Stimulated activated CD4-positive, alpha-beta T cell treated with anti-CD3 and anti-CD28 coated beads, Interleukin-4, amount 100 ng/mL, for 4 hours (primary cell): ENCODE data around the gene RFX7.
"Not testable (repeated sequence)": the region's sequence is repeated elsewhere in the genome, so short reads cannot be mapped to it uniquely, and the experiment has no call there.

ENCODE experiments used
- DNase-seq, 2 experiments: peaks; one replicate each; pipeline ENCODE4 v3.0.0-alpha.2; 2020

RFX7 gene

DNA sequence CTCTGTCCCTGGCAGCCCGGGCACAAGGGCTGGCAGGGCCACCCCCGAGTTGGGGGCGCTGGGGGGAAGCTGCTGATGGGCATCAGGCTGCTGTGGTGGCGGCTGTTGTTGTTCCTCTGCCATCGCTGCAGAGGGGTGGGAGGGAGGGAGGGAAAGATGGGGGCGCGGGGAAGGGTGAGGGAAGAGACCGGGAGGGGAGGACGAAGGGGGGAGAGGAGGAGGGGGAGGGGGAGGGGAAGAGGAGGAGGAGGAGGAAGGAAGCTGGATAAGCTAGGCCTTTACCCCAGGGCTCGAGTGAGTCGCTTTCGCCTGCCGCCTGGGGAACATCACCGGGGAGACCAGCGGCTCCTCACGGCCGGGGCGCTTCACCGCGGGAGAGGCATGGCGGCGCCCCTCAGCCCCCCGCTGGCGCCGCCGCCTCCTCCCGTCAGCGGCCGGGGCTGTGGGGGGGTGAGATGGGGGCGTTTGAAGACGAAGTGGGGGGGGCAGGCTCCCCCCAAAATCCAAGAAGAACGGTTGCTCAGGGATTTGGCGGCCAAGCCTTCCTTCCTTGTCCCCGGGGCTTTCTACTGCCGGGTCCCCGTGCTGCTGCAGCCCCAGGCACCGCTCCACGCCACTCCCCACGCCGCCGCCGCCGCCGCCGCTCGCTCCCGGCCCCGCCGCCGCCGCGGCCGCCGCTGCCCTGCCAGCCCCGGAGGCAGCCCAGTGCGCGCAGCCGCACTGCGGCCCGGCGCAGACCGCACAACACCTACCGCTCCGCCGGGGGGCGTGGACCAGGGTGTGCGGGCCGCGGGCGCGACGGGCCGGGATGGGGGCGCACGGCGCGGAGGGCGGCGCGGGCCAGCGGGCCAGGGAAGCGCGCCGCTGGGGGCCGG is at the start of gene RFX7:
Gene RFX7 (minus strand): TSS at position 717 of the 875 bp plus-strand sequence. CDS start 594 bp downstream, at position 123.
- DNase-seq = peak; percentile 76

DNA sequence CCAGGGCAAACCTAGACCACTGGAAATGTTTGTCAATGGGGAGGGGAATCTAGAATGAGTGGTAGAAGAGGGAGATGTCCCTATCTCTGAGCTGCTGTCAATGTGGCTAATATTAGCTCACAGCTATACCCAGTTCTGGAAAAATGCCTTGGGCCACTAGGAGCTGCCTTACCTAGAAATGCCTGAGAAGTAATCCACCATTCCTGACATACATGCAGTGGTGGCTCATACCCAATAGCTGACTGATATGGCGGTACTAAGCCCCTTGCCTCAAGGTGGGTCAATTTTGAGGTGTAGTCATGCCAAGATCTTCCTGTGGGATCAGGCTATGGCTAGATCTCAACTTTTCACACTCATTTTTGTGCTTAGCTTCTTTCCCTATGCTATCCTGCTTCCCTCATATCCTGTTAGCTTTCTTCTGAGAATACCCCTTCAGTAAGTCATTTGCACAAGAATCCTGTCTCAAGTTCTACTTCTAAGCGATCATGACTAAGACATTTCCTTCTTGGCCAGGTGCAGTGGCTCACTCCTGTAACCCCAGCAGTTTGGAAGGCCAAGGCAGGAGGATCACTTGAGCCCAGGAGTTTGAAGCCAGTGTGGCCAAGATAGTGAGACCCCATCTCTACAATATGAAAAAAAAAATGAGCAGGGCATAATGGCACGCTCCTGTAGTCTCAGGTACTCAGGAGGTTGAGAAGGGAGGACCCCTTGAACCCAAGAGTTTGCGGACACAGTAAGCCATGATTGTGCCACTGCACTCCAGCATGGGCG is 49.1 kb upstream of the RFX7 start:
- DNase-seq = no peak

DNA sequence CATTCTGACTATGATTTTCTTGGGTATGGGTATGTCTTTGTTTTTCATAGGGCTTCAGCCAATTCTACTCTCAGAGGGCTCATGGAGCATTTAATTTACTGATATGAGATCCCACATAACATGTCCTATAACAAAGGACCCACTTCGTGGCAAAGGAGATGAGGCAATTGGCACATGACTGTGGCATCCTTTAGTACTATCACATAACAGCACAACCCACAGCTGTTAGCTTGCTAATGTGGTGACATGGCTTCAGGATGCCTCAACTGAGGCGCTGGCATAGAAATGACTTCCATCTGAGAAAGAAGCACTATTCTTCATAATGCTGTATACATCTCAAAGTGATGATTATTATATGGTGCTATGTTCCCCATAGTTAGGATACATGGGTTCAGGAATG is 48.1 kb upstream of the RFX7 start:
- DNase-seq = no peak

DNA sequence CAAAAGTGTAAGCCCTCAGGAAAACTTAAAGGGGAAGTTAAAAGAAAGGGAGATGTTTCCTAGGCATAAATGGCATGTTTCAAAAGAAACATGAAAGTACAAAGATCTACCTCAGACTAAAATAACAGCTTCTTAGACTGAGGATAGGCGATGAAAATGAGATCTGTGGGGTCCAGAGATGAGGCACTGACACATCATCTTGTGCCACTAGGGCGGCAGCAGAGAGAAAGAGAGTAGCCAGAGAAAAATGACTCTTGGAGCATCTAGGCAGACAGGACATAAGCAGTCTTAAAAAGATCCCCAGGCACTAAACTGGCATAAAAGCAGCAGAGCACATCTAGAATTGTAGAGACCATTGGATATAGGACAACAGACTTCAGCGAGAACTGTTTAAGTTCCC is 42.5 kb upstream of the RFX7 start:
- no peak for DNase-seq

DNA sequence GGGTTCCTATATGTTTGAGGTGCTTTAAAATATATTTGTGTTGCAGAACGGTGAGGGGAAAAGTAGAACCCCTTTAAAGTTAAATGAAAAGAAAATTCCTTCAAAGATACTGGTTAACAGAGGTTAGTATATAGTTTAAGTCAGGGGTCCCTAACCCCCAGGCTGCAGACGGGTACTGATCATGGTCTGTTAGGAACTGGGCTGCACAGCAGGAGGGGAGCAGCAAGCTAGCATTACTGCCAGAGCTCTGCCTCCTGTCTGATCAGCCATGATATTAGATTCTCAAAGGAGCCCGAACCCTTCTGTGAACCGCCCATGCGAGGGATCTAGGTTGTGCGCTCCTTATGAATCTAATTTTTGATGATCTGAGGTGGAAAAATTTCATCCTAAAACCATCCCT is 37.5 kb upstream of the RFX7 start:
- no peak for DNase-seq

DNA sequence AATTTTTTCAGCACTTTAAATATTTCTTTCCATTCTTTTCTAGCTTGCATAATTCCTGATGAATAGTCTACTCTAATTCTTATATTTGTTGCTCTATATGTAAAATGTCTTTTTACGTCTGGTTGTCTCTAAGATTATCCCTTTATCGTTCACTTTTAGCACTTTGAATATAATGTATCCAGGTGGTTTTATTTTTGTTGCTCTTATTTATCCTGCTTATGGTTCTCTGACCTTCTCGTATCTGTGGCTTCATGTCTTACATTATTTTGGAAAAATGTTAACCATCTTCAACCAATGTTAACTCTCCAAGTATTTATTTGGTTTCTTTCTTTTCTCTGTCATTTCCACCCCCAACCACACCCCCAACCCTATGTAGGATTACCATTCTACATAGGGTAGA is 30.0 kb upstream of the RFX7 start:
- no peak for DNase-seq

DNA sequence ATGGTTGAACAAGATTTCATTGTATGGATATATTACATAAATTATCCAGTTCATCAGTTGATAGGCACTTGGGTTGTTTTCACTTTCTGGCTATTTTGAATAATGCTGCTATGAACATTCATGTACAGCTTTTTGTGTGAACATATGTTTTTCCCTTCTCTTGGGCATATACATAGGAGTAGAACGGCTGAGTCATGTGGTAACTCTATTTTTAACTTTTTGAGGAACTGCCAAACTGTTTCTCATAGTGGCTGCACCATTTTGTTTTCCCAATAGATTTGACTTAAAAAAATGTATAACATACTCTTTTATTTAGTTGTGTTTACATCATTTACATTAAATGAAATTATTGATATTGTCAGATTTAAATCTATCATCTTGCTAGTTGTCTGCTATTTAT is 28.8 kb upstream of the RFX7 start:
- DNase-seq = no peak

DNA sequence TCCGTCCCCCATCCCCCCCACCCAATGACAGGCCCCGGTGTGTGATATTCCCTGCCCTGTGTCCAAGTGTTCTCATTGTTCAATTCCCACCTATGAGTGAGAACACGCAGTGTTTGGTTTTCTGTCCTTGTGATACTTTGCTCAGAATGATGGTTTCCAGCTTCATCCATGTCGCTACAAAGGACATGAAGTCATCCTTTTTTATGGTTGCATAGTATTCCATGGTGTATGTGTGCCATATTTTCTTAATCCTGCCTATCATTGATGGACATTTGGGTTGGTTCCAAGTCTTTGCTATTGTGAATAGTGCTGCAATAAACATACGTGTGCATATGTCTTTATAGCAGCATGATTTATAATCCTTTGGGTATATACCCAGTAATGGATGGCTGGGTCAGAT is 22.8 kb upstream of the RFX7 start:
- not testable (repeated sequence) for DNase-seq

DNA sequence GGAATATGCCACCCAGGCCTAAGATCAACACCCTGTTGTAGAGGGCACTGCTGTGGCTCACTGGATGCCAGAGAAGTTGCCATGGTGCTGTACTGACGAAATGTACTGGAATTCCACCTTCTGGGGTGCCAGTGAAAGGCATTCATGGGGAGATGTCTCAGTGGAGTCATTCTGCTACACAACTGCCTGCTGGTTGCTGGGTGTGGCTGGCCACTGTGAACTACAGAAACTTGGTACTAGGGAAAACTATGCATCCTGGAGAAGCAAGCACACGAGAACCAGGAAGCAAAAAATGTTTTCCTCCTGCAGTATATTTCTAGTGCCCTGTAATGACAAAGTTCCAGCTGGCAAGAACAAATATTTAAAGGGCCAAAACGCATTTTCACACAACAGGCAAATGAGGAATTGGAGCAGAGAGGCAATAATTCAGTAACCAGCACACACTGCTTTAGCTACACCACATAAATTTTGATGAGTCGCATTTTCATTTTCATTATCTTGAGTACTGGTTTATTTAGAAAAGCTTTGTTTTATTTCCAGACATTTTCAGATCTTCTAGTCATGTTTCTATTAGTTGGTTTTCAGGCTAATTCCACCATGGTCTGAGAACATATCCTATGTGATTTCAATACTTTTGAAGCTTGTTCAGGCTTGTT is 18.3 kb upstream of the RFX7 start:
- DNase-seq = no peak

DNA sequence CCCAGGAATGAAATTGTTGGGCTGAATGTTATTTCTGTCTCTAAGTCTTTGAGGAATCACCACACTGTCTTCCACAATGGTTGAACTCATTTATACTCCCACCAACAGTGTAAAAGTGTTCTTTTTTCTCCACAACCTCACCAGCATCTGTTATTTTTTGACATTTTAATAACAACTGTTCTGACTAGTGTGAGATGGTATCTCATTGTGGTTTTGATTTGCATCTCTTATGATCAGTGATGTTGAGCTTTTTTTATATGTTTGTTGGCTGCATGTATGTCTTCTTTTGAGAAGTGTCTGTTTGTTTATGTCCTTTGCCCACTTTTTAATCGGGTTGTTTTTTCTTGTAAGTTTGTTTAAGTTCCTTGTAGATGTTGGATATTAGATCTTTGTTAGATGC is 13.6 kb upstream of the RFX7 start:
- not testable (repeated sequence) for DNase-seq

DNA sequence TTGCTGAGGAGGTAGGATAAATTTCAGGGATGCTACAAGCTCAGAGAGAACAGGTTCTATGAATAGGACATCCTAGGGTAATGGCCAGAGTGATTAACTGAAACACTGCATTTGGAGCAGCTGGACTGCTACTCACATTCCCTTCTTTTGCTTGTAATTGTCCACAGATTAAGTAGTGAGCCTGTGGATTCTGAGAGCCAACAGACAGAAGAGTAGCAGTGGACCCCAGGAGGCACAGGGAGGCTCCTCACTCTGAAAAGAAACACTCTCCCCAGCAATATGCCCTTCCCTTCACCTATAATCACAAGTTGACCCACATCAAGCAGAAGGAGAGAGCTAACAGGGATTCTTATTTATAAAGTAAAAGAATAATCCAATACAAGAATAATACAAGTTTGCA is 10.6 kb upstream of the RFX7 start:
- DNase-seq = no peak

DNA sequence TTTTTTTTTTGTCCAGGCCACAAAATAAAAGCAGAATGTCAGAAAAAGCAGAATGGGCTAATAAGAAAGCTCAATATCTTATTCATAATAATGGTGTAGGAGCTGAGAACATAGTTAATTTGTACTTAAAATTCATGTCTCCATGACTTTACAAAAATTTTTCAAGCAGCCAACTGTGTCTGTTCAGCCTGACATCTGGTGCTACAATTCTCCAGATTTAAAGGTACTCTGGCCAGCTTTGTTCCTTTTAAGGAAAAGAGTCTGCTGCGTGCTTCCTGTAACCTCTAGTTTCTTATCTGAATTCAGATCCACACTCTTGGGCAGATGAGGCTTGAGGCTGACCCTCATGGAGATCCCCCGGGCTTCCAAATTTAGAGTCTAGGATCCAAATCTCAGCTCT is 8.7 kb upstream of the RFX7 start:
- DNase-seq = no peak

DNA sequence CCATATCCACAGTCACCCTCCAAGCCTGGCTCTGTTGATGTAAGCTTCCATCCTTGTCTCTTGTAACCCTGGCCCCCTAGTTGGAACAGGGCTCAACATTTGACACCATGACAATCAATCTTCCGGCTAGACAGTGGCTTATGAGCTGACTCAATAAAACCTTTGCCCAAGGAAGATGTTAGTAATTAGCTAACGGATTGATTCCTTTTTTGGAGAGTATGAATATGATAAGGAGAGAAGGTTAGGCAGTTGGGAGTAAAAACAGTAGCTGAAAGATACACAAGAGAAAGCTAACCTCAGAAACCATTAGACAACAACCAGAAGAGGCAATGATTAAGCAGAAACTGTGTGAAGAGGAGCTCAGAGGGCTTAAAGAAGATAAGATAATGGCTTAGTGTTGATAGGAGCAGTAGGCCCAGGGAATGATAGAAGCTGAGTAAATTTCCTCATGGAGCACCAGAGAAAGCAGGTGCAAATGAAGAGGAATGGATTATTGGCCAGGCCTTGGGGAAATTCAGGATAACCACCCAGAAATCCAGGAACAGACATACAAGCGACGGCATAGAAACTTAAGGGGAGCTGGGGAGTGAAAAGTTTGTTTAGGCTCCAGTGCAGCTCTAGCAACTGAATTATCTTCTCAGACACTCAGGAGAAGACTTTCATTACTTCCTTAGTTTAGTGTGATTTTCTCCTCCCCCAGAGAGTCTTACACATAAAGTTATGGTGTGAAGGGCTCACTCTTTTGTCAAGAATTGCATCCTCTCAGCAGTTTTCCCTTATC is 7.8 kb upstream of the RFX7 start:
- DNase-seq = no peak

DNA sequence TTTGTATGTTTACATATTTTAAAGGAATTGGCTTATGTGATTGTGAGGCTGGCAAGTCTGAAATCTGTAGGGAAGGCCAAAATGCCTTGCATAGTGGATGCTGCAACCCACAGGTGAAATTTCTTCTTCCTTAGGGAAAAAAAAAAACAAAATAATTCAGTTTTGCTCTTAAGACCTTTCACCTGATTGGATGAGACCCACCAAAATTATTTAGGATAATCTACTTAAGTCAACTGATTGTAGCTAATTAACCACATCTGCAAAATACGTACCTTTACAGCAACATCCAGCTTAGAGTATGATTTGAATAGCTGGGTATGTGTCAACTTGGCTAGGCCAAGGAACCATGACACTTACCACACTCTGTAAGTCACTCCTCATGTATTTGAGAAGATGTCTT is 6.9 kb upstream of the RFX7 start:
- no peak for DNase-seq

DNA sequence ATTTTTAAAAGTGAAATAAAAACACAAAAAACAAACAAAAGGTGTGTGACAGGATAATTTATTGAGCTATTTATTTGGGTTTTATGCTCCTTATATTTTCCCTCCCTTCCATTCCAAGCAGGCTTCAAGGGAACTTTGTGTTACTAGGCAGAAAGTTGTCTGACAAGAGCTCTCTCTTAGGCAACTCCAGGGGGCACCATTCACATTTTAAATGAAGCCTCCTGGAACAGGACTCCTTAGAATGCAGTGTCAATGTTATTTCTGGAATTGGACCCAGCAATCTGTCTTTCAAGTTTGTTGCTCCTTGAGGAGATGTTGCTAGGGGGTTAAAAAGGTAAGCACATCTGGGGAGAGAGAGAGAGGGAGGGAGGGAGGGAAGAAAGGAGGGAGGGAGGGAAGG is 5.4 kb upstream of the RFX7 start:
- no peak for DNase-seq

DNA sequence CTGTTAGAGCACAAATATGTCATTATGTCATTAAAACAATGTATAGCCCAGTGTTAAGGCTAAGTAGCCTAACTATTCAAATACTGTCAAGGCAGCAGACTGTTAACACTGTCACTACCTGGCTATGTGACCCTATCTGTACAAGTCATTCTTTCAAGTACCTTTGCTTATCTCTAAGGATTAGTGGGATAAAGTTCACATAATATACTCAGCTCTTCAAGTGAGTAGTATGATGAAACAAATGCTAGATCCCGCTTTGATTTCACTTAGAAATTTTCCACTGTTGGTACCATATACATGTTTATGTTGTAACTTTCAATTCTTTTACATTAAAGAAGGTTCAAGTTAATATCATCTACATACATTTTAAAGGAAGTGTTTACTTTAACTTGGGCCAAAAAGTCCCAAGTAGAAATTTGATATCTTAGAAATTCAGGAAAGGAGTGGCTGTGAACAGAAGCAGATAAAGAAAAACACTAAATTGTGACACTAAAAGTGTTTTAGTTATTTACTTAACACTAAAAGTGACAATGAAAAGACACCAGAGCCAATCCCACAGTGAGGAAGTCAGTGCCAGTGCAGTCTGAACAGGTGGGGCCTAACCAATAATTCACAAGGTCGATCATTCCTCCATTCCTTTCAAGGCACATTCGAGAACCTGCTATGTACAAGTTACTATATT is 4.8 kb upstream of the RFX7 start:
- DNase-seq = no peak

DNA sequence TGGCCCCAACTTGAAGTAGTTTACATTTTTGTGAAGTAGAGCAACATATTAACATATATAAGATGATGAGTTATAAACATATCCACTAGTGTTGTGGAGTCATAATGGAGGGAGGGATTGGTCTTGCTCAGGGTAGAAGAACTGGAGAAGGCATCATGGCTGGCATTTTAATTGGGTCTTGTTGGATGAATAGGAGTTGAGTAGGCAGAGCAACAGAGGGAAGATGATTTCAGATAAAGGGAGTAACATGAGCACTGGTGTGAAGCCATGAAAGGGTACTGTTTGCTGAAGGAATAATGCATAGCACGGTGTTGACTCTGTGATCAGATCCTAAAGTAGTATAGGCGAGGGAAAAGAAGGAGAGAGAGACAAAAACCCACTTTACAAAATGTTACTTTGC is 3.6 kb upstream of the RFX7 start:
- DNase-seq = no peak

DNA sequence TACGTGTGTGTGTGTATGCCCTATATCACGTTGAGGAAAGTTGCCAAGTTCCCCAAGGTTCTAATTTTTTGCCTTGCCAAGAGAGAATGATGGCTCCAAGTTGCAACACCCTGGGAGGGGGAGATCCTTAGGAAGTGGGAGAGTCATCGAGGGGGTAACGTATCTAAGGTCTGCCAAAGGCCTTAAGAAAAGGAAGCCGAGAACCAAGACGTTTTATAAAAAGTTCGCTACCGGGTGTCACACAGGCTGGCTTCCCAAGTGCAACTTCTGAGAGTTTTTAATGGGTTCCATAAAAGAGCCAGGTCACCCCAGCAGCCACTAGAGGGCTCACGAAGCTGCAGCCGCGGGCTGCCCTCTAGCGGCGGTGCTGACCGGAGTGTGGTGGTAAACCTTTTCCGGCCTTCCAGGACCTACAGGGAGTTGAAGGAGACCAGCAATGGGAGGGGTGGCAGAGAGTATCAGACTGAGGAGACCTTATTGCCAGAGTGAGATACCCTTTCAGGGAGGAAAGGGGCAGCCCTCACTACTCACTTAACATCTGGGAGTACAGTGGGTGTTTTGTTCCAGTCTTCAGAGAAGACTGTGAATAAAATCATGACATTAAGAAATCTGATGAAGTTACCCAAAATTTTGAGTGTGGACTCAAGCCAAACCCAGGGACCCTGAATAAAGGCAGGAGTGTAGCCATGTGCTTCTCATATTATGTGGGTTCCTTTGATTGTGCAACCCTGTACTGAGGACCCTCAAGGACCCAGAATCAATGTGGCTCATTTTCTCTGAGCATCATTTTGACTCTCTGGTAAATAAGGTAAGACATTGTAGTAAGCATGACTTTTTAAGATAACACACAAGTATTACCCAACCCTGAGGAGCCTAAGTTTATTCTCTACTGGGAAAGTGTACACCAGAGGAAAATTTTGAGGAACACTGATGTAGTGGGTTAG is 2.5 kb upstream of the RFX7 start:
- DNase-seq = peak; percentile 82 to 84

DNA sequence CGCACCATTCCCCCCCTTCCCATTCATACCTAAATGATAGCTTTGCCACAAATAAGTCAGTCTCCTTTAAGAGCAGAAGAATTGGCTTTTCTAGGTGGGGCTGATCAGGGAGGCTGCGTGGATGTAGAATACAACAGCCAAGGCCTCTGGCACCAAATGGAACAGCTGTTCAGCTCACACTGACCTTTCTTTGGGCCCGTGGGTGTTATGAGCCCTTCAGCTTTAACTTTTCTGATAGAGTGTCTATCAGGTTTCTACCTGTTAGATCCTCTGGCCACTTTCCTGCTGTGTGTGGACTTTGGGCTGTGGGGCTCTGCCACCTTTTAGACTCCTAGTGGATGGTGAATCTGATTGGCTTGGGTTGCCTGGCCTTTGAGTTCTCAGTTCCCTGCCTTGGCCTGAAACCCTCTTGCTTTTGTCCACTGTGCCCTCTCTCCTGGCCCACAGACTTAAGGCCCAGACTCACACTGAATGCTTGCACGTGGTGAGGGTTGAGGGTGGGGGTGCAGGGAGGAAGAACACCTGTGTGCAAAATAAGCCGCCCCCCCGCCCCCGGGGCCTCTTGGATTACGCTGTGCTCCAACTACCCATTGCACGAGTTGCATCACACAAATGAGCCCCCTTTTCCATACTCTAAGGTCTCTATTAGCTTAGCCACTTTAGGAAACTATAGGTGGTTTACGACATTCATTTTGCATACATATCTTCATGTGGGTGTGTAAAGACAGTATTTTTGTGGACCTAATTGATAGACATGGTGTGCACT is 1.3 kb upstream of the RFX7 start:
- DNase-seq = peak; percentile 35 to 38
